COLO668 (cell line): ENCODE data around the gene ZNF827.

Source experiments
- DNase-seq: peaks from one replicate; lab custom pipeline; 2025; ENCODE audit not compliant: unreplicated experiment; lab: John Stamatoyannopoulos, UW

Gene ZNF827

GRCh38 chr4:145890689-145891088, 47.9 kb downstream of the ZNF827 start:
- no peak for DNase-seq

- no peak for DNase-seq
Measured at GRCh38 chr4:145888393-145888792, 50.2 kb downstream of the ZNF827 start.

GRCh38 chr4:145887241-145887991, 51.2 kb downstream of the ZNF827 start:
- DNase-seq = no peak

GRCh38 chr4:145886871-145887240, 51.8 kb downstream of the ZNF827 start:
- no peak for DNase-seq

- no peak for DNase-seq
Measured at GRCh38 chr4:145885666-145886065, 53.0 kb downstream of the ZNF827 start.

GRCh38 chr4:145884775-145885174, 53.8 kb downstream of the ZNF827 start:
- DNase-seq = no peak

- no peak for DNase-seq
Measured at GRCh38 chr4:145883101-145883694, 55.4 kb downstream of the ZNF827 start.

- DNase-seq = peak; percentile 40
Measured at GRCh38 chr4:145882604-145883003, 56.0 kb downstream of the ZNF827 start.

- DNase-seq = peak; percentile 83
Measured at GRCh38 chr4:145881989-145882388, 56.6 kb downstream of the ZNF827 start.

GRCh38 chr4:145881576-145881975, 57.0 kb downstream of the ZNF827 start:
- no peak for DNase-seq

GRCh38 chr4:145880355-145880960, 58.2 kb downstream of the ZNF827 start:
- DNase-seq = no peak

- DNase-seq = no peak
Measured at GRCh38 chr4:145879598-145879997, 59.0 kb downstream of the ZNF827 start.

- DNase-seq = no peak
Measured at GRCh38 chr4:145878501-145879435, 59.9 kb downstream of the ZNF827 start.

- DNase-seq = no peak
Measured at GRCh38 chr4:145876531-145877180, 62.0 kb downstream of the ZNF827 start.

- DNase-seq = no peak
Measured at GRCh38 chr4:145873901-145874300, 64.7 kb downstream of the ZNF827 start.

- no peak for DNase-seq
Measured at GRCh38 chr4:145871209-145871608, 67.4 kb downstream of the ZNF827 start.

GRCh38 chr4:145870155-145871020, 68.2 kb downstream of the ZNF827 start:
- no peak for DNase-seq

- DNase-seq = no peak
Measured at GRCh38 chr4:145868637-145869409, 69.8 kb downstream of the ZNF827 start.

GRCh38 chr4:145867406-145867805, 71.2 kb downstream of the ZNF827 start:
- DNase-seq = no peak
